OCI-LY3 (cell line): ENCODE measurements around the gene TMEM171.

Experiments
- CTCF ChIP-seq: fragments of 200-600, 300-600 bp; sonication (generic); IDR thresholded peaks from 2 replicates; pipeline ENCODE4 v1.5.1; 2014; ENCODE audit warnings: antibody characterized with exemption, low read length, low read depth
- EZH2phosphoT487 ChIP-seq: fragments of 200-600 bp; shearing (Covaris generic); IDR thresholded peaks from 2 replicates; pipeline ENCODE4 v1.6.1; 2018; ENCODE audit warnings: antibody characterized with exemption, mixed run types, low read depth

- TF ChIP-seq CTCF (no peak), EZH2phosphoT487 (no peak)
Observed at GRCh38 chr5:73096239-73096575, 24.2 kb upstream of the TMEM171 start.
